HCT116 (cell line): ENCODE measurements around the gene GPBAR1. TPM values are rescaled to one million over a fixed set of nuclear protein-coding genes. Genes with fewer than 3 reads are reported as not detected.

ENCODE experiments used
- ATAC-seq: fragments of 200-7000 bp; cut with Tn5 transposase; 2 replicates; pipeline ENCODE4 v1.9.1; 2020; ENCODE audit warnings: mild to moderate bottlenecking, moderate library complexity
- BruUV-seq: library from RNA; stranded (reverse); fragments of 400-500 nt; replicated peaks from 2 replicates; lab custom pipeline; 2021; lab: Mats Ljungman, UMichigan
- CTCF ChIA-PET: fragments of 300-600 bp; sonication (Branson Sonifier 250); formaldehyde crosslinking; loops from one replicate; lab custom pipeline; 2021; ENCODE audit warnings: antibody characterized with exemption; lab: Charles Lee
- POLR2A ChIA-PET: fragments of 300-600, 350-600 bp; sonication (Branson Sonifier 250); formaldehyde crosslinking; loops from one replicate; lab custom pipeline; 2021; ENCODE audit warnings: antibody characterized with exemption; lab: Charles Lee
- RAD21 ChIA-PET, 2 experiments: fragments of 300-600 bp; sonication (Branson Sonifier 250); formaldehyde crosslinking; loops; one replicate each; lab custom pipeline; 2023; ENCODE audit warnings: low total read pairs in 2 of 2; ENCODE audit not compliant: uncharacterized antibody in 2 of 2, unreplicated experiment in 2 of 2, low non-redundant PET in 1 of 2; lab: Charles Lee
- DNase-seq: peaks from one replicate; pipeline ENCODE4 v3.0.0-alpha.2; 2010; ENCODE audit warnings: low read depth, low spot score
- H2AFZ ChIP-seq: fragments of 200-600 bp; shearing (Covaris generic), sonication (generic); 2 replicates; pipeline ENCODE4 v1.6.1; 2017; ENCODE audit warnings: low read depth, mixed run types, mixed read lengths, antibody characterized with exemption, low read length; ENCODE audit not compliant: poor library complexity, severe bottlenecking
- H3K27ac ChIP-seq: 2 replicates; pipeline ENCODE4 v1.5.1; 2012; ENCODE audit warnings: low read depth, low read length
- H3K27me3 ChIP-seq: fragments of 200-600 bp; sonication (generic); 2 replicates; pipeline ENCODE4 v1.6.1; 2016; ENCODE audit warnings: mixed run types, low read length, mixed read lengths; ENCODE audit not compliant: insufficient read depth
- H3K36me3 ChIP-seq, 2 experiments: fragments of 200-500 bp in 1 of 2; fragments of 200-600 bp in 1 of 2; sonication (Bioruptor generic) in 1 of 2; sonication (generic) in 1 of 2; 2 replicates each; pipeline versions ENCODE4 v1.5.1 to v1.6.1; 2014 to 2016; ENCODE audit warnings: low read length in 2 of 2, inconsistent platforms in 1 of 2, mixed read lengths in 1 of 2, mixed run types in 1 of 2; ENCODE audit not compliant: insufficient read depth in 2 of 2, control insufficient read depth in 1 of 2
- H3K4me1 ChIP-seq, 2 experiments: fragments of 200-600 bp in 1 of 2; sonication (generic) in 1 of 2; 2 replicates each; pipeline versions ENCODE4 v1.5.1 to v1.6.1; 2012 to 2017; ENCODE audit warnings: low read length in 2 of 2, inconsistent platforms in 1 of 2, mild to moderate bottlenecking in 1 of 2, mixed read lengths in 1 of 2, mixed run types in 1 of 2, moderate library complexity in 1 of 2; ENCODE audit not compliant: insufficient read depth in 2 of 2, control insufficient read depth in 1 of 2
- H3K4me2 ChIP-seq: fragments of 200-600 bp; sonication (generic); 2 replicates; pipeline ENCODE4 v1.6.1; 2017; ENCODE audit warnings: mixed run types, low read length, mixed read lengths
- H3K4me3 ChIP-seq, 2 experiments: fragments of 200-600 bp in 1 of 2; sonication (generic) in 1 of 2; replicated peaks in 1 of 2; 2 replicates each; pipeline ENCODE4 v1.5.1; 2011 to 2016; ENCODE audit warnings: low read length in 2 of 2, control low read depth in 1 of 2, low read depth in 1 of 2, mild to moderate bottlenecking in 1 of 2, mixed read lengths in 1 of 2, mixed run types in 1 of 2
- H3K79me2 ChIP-seq: fragments of 200-600 bp; sonication (generic); 2 replicates; pipeline ENCODE4 v1.6.1; 2017; ENCODE audit warnings: mild to moderate bottlenecking, mixed run types, low read length, moderate library complexity, mixed read lengths; ENCODE audit not compliant: insufficient read depth
- H3K9ac ChIP-seq: fragments of 200-600 bp; sonication (generic); 2 replicates; pipeline ENCODE4 v1.6.1; 2016; ENCODE audit warnings: low read length, mixed read lengths
- H3K9me2 ChIP-seq: fragments of 200-600 bp; sonication (generic), shearing (Covaris generic); 2 replicates; pipeline ENCODE4 v1.6.1; 2017; ENCODE audit warnings: mixed run types, mild to moderate bottlenecking, moderate library complexity; ENCODE audit not compliant: insufficient read depth
- H3K9me3 ChIP-seq, 2 experiments: fragments of 200-500 bp in 1 of 2; fragments of 200-600 bp in 1 of 2; sonication (Bioruptor generic) in 1 of 2; sonication (generic) in 1 of 2; 2 replicates each; pipeline ENCODE4 v1.6.1; 2014 to 2017; ENCODE audit warnings: low read length in 2 of 2, mixed read lengths in 2 of 2, inconsistent platforms in 1 of 2, low read depth in 1 of 2, mild to moderate bottlenecking in 1 of 2, mixed run types in 1 of 2, moderate library complexity in 1 of 2; ENCODE audit not compliant: control insufficient read depth in 1 of 2, insufficient read depth in 1 of 2
- H4K20me1 ChIP-seq: fragments of 200-600 bp; sonication (generic), shearing (Covaris generic); 2 replicates; pipeline ENCODE4 v1.6.1; 2017; ENCODE audit warnings: mixed run types, mild to moderate bottlenecking, moderate library complexity; ENCODE audit not compliant: insufficient read depth
- CEBPB ChIP-seq: IDR thresholded peaks from 2 replicates; pipeline ENCODE4 v1.6.1; 2012; ENCODE audit warnings: low read depth
- RAD21 ChIP-seq: IDR thresholded peaks from 2 replicates; pipeline ENCODE4 v1.6.1; 2012; ENCODE audit warnings: low read depth, mild to moderate bottlenecking
- TCF7L2 ChIP-seq: IDR thresholded peaks from 2 replicates; pipeline ENCODE4 v1.7.0; 2011; ENCODE audit warnings: borderline replicate concordance, inconsistent platforms; ENCODE audit not compliant: insufficient read depth, insufficient read length; ENCODE audit errors: extremely low read depth
- intact Hi-C: fragments of 100-400 bp; cut with micrococcal nuclease; formaldehyde crosslinking; loops from 2 replicates; pipeline ENCODE4 v1.10.0; 2022
- total RNA-seq: library from RNA; stranded (reverse); gene quantifications from one replicate; pipeline ENCODE4 v1.2.1, GENCODE V29; 2021; ENCODE audit not compliant: unreplicated experiment

Gene GPBAR1
- total RNA-seq, 1 experiment from 2014 or later, result 0.27 TPM

DNA sequence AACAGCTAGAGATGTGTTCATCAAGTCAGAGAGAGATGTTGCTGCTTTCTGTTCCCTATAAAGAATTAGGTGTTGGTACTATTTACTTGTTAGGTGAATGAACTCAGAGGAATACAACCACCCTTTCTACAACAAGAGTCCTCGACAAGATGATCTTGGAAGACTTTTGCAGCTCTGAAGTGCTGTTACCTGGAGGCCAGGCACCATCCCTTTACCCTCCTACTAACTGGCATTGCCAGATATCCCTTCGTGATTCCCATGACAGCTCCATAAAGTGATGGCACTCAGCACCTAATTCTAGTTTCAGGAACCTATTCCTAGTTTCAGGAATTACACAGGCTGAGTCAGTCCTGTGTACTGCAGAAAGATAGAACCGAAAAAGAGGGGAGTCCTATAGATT lies 33.9 kb upstream of the GPBAR1 start:
- no peaks in the 10 kb centered on the region for H3K9me2 ChIP-seq
- no peak for ATAC-seq
- no peak overlapping the region for H3K27ac ChIP-seq
- intact Hi-C loops, result no loop called here
- H2AFZ ChIP-seq, result no peak overlapping the region
- no TSS peak for BruUV-seq
- H4K20me1 ChIP-seq, result no peaks in the 10 kb centered on the region
- TF ChIP-seq RAD21, result no peak
- TF ChIP-seq, all 23 proteins: peak for 0
- H3K27me3 ChIP-seq, result no peaks in the 10 kb centered on the region
- DNase-seq, result no peak
- H3K9ac ChIP-seq, result no peak overlapping the region
- CTCF ChIA-PET, result interaction anchor here (1.0 kb wide), 1 partner anchor 31 kb away, joined by 3 read pairs; no protein-coding TSS in a partner anchor
- RAD21 ChIA-PET, result no interaction called here
- peaks cover 26 to 30% of the 10 kb centered on the region in 2 experiments for H3K4me1 ChIP-seq
- H3K4me3 ChIP-seq, result no peak overlapping the region
- H3K79me2 ChIP-seq, result peaks cover 79% of the 10 kb centered on the region
- H3K36me3 ChIP-seq, result peaks cover 40 to 42% of the 10 kb centered on the region in 2 experiments; a peak in 3 of 4 replicates
- POLR2A ChIA-PET, result no interaction called here
- no peaks in the 10 kb centered on the region for H3K9me3 ChIP-seq
- H3K4me2 ChIP-seq, result no peak overlapping the region

DNA sequence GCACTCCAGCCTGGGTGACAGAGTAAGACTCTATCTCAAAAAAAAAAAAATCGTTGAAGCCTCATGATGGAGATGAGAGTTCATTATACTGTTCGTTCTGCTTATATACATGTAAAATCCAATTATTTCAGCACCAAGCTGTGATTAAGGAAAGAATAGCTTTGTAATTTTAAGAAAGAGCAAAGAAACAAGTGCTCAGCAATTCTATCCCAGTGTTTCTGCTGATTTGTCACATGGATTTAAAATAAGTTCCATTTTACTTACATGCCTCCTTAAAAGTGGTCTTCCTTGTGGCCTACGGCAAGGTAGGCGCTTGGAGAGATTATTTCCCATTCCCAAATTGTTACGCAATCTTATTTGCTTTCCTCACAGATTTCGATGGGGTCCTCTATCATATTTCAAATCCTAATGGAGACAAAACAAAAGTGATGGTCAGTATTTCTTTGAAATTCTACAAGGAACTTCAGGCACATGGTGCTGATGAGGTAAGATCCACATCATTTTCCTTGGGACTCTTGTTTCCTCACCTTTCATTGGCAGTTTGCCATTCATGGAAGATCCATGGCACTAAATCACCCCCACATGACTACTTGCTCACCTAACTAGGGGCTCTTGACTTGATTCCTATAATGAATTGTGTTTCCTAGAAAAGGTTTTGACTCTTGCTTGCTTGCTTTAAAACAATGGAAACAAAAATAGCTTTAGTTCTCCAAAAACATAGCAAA lies 32.3 kb upstream of the GPBAR1 start:
- no peak overlapping the region for H3K4me3 ChIP-seq
- H2AFZ ChIP-seq, result no peak overlapping the region
- TF ChIP-seq CEBPB (peak; percentile 57), TCF7L2 (no peak)

More for the DNA sequence above, 32.3 kb upstream of the GPBAR1 start:
- ChIA-PET CTCF (no interaction called here), RAD21 (no interaction called here), POLR2A (no interaction called here)
- no peaks in the 10 kb centered on the region for H3K27me3 ChIP-seq
- H3K4me1 ChIP-seq, result peaks cover 26 to 30% of the 10 kb centered on the region in 2 experiments
- H3K9me3 ChIP-seq, result no peaks in the 10 kb centered on the region
- H3K36me3 ChIP-seq, result peaks cover 44 to 48% of the 10 kb centered on the region in 2 experiments; a peak in 3 of 4 replicates
- no peak for DNase-seq
- intact Hi-C loops, result no loop called here
- peak overlapping the region; percentile 50 for H3K4me2 ChIP-seq
- ATAC-seq, result no peak
- no peak overlapping the region for H3K9ac ChIP-seq
- no peaks in the 10 kb centered on the region for H4K20me1 ChIP-seq
- peaks cover 69% of the 10 kb centered on the region for H3K79me2 ChIP-seq
- no TSS peak for BruUV-seq
- H3K27ac ChIP-seq, result peak overlapping the region; percentile 59; the same call in 1 of the 2 replicates
- no peaks in the 10 kb centered on the region for H3K9me2 ChIP-seq
